H9 (cell line): ENCODE measurements around the gene MAPRE3. TPM values are rescaled to one million over a fixed set of nuclear protein-coding genes. Genes with fewer than 3 reads are reported as not detected.
A peak's percentile ranks its signal among the peaks of the same experiment; 100 is the strongest.

Experiments used
- DNase-seq: peaks from one replicate; pipeline ENCODE4 v3.0.0-alpha.2; 2017
- H2AFZ ChIP-seq: one replicate; pipeline ENCODE4 v1.6.1; 2013; ENCODE audit warnings: mild to moderate bottlenecking, low read length, control low read depth, moderate library complexity
- H2AK5ac ChIP-seq: 2 replicates; pipeline ENCODE4 v1.6.1; 2013; ENCODE audit warnings: low read length, control low read depth, mixed read lengths; ENCODE audit not compliant: insufficient read length
- H2BK120ac ChIP-seq: one replicate; pipeline ENCODE4 v1.6.1; 2013; ENCODE audit warnings: low read depth, mild to moderate bottlenecking, low read length, control low read depth, inconsistent platforms; ENCODE audit not compliant: poor library complexity, severe bottlenecking
- H2BK12ac ChIP-seq: 2 replicates; pipeline ENCODE4 v1.6.1; 2013; ENCODE audit warnings: low read length, control low read depth, mixed read lengths, low read depth; ENCODE audit not compliant: insufficient read length
- H2BK15ac ChIP-seq: 2 replicates; pipeline ENCODE4 v1.6.1; 2013; ENCODE audit warnings: low read depth, low read length, control low read depth
- H2BK20ac ChIP-seq: one replicate; pipeline ENCODE4 v1.6.1; 2013; ENCODE audit warnings: low read depth, mild to moderate bottlenecking, low read length, control low read depth, inconsistent platforms; ENCODE audit not compliant: poor library complexity, severe bottlenecking
- H2BK5ac ChIP-seq: 2 replicates; pipeline ENCODE4 v1.6.1; 2013; ENCODE audit warnings: low read length, control low read depth, mixed read lengths; ENCODE audit not compliant: insufficient read length
- H3K14ac ChIP-seq: 2 replicates; pipeline ENCODE4 v1.6.1; 2013; ENCODE audit warnings: low read length, control low read depth; ENCODE audit not compliant: insufficient read depth
- H3K18ac ChIP-seq: 2 replicates; pipeline ENCODE4 v1.6.1; 2013; ENCODE audit warnings: low read depth, mild to moderate bottlenecking, mixed read lengths, low read length, control low read depth; ENCODE audit not compliant: insufficient read length
- H3K23ac ChIP-seq: 2 replicates; pipeline ENCODE4 v1.6.1; 2013; ENCODE audit warnings: low read length, control low read depth, mixed read lengths, low read depth; ENCODE audit not compliant: insufficient read length
- H3K23me2 ChIP-seq: 2 replicates; pipeline ENCODE4 v1.6.1; 2013; ENCODE audit warnings: low read depth, mild to moderate bottlenecking, mixed read lengths, low read length, control low read depth; ENCODE audit not compliant: insufficient read length, poor library complexity, severe bottlenecking
- H3K27ac ChIP-seq: 2 replicates; pipeline ENCODE4 v1.5.1; 2013; ENCODE audit warnings: low read length, control low read depth, mixed read lengths, low read depth; ENCODE audit not compliant: insufficient read length
- H3K27me3 ChIP-seq: 2 replicates; pipeline ENCODE4 v1.6.1; 2013; ENCODE audit warnings: low read length, control low read depth, inconsistent platforms; ENCODE audit not compliant: insufficient read depth
- H3K4ac ChIP-seq: 2 replicates; pipeline ENCODE4 v1.6.1; 2013; ENCODE audit warnings: low read depth, mild to moderate bottlenecking, control low read depth, inconsistent platforms, low read length, moderate library complexity
- H3K4me1 ChIP-seq: 2 replicates; pipeline ENCODE4 v1.6.1; 2013; ENCODE audit warnings: low read length, control low read depth, inconsistent platforms; ENCODE audit not compliant: insufficient read depth
- H3K4me2 ChIP-seq: 2 replicates; pipeline ENCODE4 v1.6.1; 2013; ENCODE audit warnings: low read length, control low read depth, mixed read lengths; ENCODE audit not compliant: insufficient read length, insufficient read depth
- H3K56ac ChIP-seq: 2 replicates; pipeline ENCODE4 v1.6.1; 2013; ENCODE audit warnings: low read depth, mild to moderate bottlenecking, mixed read lengths, low read length, control low read depth; ENCODE audit not compliant: insufficient read length
- H3K79me1 ChIP-seq: 2 replicates; pipeline ENCODE4 v1.6.1; 2013; ENCODE audit warnings: low read depth, mild to moderate bottlenecking, moderate library complexity, low read length, control low read depth, inconsistent platforms; ENCODE audit not compliant: insufficient read depth, poor library complexity, severe bottlenecking
- H3K79me2 ChIP-seq: 2 replicates; pipeline ENCODE4 v1.6.1; 2013; ENCODE audit warnings: low read length, control low read depth, inconsistent platforms; ENCODE audit not compliant: insufficient read depth
- H3K9ac ChIP-seq: 2 replicates; pipeline ENCODE4 v1.6.1; 2013; ENCODE audit warnings: low read length, control low read depth, mixed read lengths; ENCODE audit not compliant: insufficient read length; ENCODE audit errors: extremely low read depth
- H3K9me3 ChIP-seq: one replicate; pipeline ENCODE4 v1.6.1; 2013; ENCODE audit warnings: low read depth, low read length, inconsistent platforms; ENCODE audit not compliant: control insufficient read depth
- H3T11ph ChIP-seq: one replicate; pipeline ENCODE4 v1.6.1; 2013; ENCODE audit warnings: mild to moderate bottlenecking, low read length, control low read depth, inconsistent platforms
- H4K20me1 ChIP-seq: one replicate; pipeline ENCODE4 v1.6.1; 2013; ENCODE audit not compliant: control insufficient read depth, insufficient read length, insufficient read depth
- H4K5ac ChIP-seq: 2 replicates; pipeline ENCODE4 v1.6.1; 2013; ENCODE audit warnings: low read depth, mild to moderate bottlenecking, mixed read lengths, low read length, control low read depth; ENCODE audit not compliant: insufficient read length
- H4K8ac ChIP-seq: replicated peaks from 2 replicates; pipeline ENCODE4 v1.6.1; 2013; ENCODE audit warnings: low read length, control low read depth, mixed read lengths, low read depth; ENCODE audit not compliant: insufficient read length
- H4K91ac ChIP-seq: 2 replicates; pipeline ENCODE4 v1.6.1; 2013; ENCODE audit warnings: low read depth, mild to moderate bottlenecking, moderate library complexity, mixed read lengths, low read length, control low read depth; ENCODE audit not compliant: insufficient read length
- H3K27ac Mint-ChIP-seq, 3 experiments: 2 replicates in 2 of 3; 3 replicates in 1 of 3; pipeline ENCODE4 v1.8.0; 2020 to 2021; ENCODE audit warnings: mixed read lengths in 3 of 3, mild to moderate bottlenecking in 1 of 3, moderate library complexity in 1 of 3
- H3K27me3 Mint-ChIP-seq: 2 replicates; pipeline ENCODE4 v1.8.0; 2021; ENCODE audit warnings: low read depth, mild to moderate bottlenecking, moderate library complexity, mixed read lengths
- H3K36me3 Mint-ChIP-seq, 3 experiments: 2 replicates in 2 of 3; 3 replicates in 1 of 3; pipeline ENCODE4 v1.8.0; 2020 to 2021; ENCODE audit warnings: low read depth in 3 of 3, mixed read lengths in 3 of 3; ENCODE audit not compliant: insufficient read depth in 1 of 3
- H3K4me1 Mint-ChIP-seq, 2 experiments: 2 replicates each; pipeline ENCODE4 v1.8.0; 2020; ENCODE audit warnings: mixed read lengths in 2 of 2
- H3K4me3 Mint-ChIP-seq, 2 experiments: 2 replicates in 1 of 2; 3 replicates in 1 of 2; pipeline ENCODE4 v1.8.0; 2020 to 2021; ENCODE audit warnings: mild to moderate bottlenecking in 2 of 2, mixed read lengths in 2 of 2, moderate library complexity in 1 of 2
- H3K9me3 Mint-ChIP-seq, 2 experiments: 2 replicates in 1 of 2; 3 replicates in 1 of 2; pipeline ENCODE4 v1.8.0; 2020; ENCODE audit warnings: mild to moderate bottlenecking in 2 of 2, mixed read lengths in 2 of 2, moderate library complexity in 1 of 2
- whole genome bisulfite sequencing: extraction: QIAGEN DNeasy Blood & Tissue Kit; methylation state at CpG from one replicate; pipeline ENCODE4 v1.1.7; 2013; ENCODE audit warnings: missing lambda C conversion rate, low lambda C conversion rate, mixed read lengths; ENCODE audit not compliant: insufficient read length; ENCODE audit errors: extremely low coverage; 5-methylcytosine and 5-hydroxymethylcytosine counted together
- total RNA-seq: library from RNA; stranded (reverse); gene quantifications from 2 replicates; pipeline ENCODE4 v1.2.1, GENCODE V29; 2021
- TF ChIP-seq, protein P1 (sequence below): fragments of 200-600 bp; sonication (generic); conservative IDR thresholded peaks from 3 replicates; pipeline ENCODE4 v1.8.0; 2021; ENCODE audit warnings: antibody characterized with exemption, mild to moderate bottlenecking

The MAPRE3 gene
- total RNA-seq, 1 experiment from 2014 or later: 2.0 TPM

DNA sequence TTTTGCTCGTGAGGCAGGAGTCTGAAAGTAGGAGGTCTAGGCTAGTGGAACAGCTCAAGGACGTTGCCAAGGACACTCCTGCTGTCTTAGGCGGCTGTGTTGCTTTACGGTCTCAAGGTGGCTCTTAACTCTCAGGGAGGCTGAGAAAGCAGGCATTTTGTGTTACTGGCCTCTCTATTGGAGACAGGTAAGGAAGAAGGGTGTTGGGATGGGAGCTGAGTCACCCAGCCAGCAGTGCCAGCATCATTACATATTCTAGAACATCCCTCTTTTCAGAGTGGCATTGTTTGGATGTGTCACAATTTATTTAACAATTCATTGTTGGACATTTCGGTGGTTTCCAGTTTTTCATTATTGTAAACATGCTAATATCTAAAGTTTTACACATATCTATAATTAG lies 31.5 kb downstream of the MAPRE3 start:
- H3K27me3 ChIP-seq: no peaks in the 10 kb centered on the region
- no peak overlapping the region for H3K27ac ChIP-seq
- H3K23ac ChIP-seq: no peak overlapping the region
- no peak overlapping the region for H2BK120ac ChIP-seq
- H3K14ac ChIP-seq: no peak overlapping the region
- H4K20me1 ChIP-seq: peaks cover 2% of the 10 kb centered on the region
- no peaks in the 10 kb centered on the region for H3K79me2 ChIP-seq
- H3K27me3 Mint-ChIP-seq: peaks cover 8% of the 10 kb centered on the region
- H3K9me3 Mint-ChIP-seq: no peaks in the 10 kb centered on the region; a peak in 1 of 5 replicates
- no peak overlapping the region for H4K8ac ChIP-seq
- H4K91ac ChIP-seq: no peak overlapping the region
- no peak overlapping the region for H2BK5ac ChIP-seq
- H3K4me1 ChIP-seq: no peaks in the 10 kb centered on the region
- H2AK5ac ChIP-seq: no peak overlapping the region
- H2BK12ac ChIP-seq: no peak overlapping the region
- H3K79me1 ChIP-seq: no peaks in the 10 kb centered on the region
- no peak overlapping the region for H2BK15ac ChIP-seq
- no peak overlapping the region for H2AFZ ChIP-seq
- H3K56ac ChIP-seq: no peak overlapping the region
- peaks cover 4 to 8% of the 10 kb centered on the region in 2 experiments; a peak in 3 of 4 replicates for H3K4me1 Mint-ChIP-seq
- no peaks in the 10 kb centered on the region for H3K9me3 ChIP-seq
- peak overlapping the region in 2 of 3 experiments; percentile 27 to 93; a peak in 1 of 7 replicates for H3K27ac Mint-ChIP-seq
- no peak overlapping the region for H3K4me2 ChIP-seq
- H3K4ac ChIP-seq: no peak overlapping the region
- no peak overlapping the region for H3K18ac ChIP-seq
- no peak overlapping the region for H3K9ac ChIP-seq
- TF ChIP-seq, protein P1, sequence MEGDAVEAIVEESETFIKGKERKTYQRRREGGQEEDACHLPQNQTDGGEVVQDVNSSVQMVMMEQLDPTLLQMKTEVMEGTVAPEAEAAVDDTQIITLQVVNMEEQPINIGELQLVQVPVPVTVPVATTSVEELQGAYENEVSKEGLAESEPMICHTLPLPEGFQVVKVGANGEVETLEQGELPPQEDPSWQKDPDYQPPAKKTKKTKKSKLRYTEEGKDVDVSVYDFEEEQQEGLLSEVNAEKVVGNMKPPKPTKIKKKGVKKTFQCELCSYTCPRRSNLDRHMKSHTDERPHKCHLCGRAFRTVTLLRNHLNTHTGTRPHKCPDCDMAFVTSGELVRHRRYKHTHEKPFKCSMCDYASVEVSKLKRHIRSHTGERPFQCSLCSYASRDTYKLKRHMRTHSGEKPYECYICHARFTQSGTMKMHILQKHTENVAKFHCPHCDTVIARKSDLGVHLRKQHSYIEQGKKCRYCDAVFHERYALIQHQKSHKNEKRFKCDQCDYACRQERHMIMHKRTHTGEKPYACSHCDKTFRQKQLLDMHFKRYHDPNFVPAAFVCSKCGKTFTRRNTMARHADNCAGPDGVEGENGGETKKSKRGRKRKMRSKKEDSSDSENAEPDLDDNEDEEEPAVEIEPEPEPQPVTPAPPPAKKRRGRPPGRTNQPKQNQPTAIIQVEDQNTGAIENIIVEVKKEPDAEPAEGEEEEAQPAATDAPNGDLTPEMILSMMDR: no peak
- no peak for DNase-seq
- H3K23me2 ChIP-seq: no peaks in the 10 kb centered on the region
- no CpG with 5 or more reads among the region's 5 CpGs for WGBS
- H2BK20ac ChIP-seq: no peak overlapping the region
- H3K36me3 Mint-ChIP-seq: no peaks in the 10 kb centered on the region; a peak in 1 of 7 replicates
- H3T11ph ChIP-seq: no peak overlapping the region
- no peak overlapping the region for H3K4me3 Mint-ChIP-seq
- no peak overlapping the region for H4K5ac ChIP-seq
